ENCODE data around the gene TLR6.

DNA sequence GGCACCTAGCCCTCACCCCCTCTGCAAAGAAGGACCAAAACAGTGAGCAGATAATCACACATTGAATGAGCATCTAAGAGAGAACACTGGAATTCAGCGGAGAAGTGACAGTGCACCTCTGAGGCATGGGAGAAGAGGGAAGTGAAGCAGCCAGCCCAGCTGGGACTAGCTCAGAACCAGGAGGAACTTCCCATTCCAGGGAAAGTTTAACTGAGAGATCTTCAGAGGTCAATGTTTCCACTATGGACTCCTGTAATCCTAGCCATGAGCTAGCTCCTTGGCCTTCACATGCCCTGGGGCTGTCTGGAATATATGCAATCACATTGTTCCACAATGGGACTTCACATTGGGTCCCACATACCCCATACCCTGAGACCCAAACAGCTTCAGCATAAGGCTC, 24.4 kb downstream of the TLR6 start:
- no peak for TF ChIP-seq SUZ12 (IDR thresholded peaks at IDR 0.05; ENCODE audit: low read length)
- TF ChIP-seq ZNF274 (IDR thresholded peaks at IDR 0.05; ENCODE audit: borderline replicate concordance, extremely low read depth, low read length), result no peak
- TF ChIP-seq JUN (IDR thresholded peaks at IDR 0.05; ENCODE audit: low read depth, low read length), result no peak
